T47D (cell line): ENCODE data around the gene RET.

Experiments
- DNase-seq, 2 experiments: peaks; one replicate each; pipeline versions ENCODE4 v3.0.0 to v3.0.0-alpha.2; 2011 to 2012; ENCODE audit warnings: low read depth in 1 of 2, low spot score in 1 of 2
- JUND ChIP-seq: IDR thresholded peaks from 2 replicates; pipeline ENCODE4 v1.6.1; 2012; ENCODE audit warnings: low read depth
- in situ Hi-C: cut with HindIII; loops from 2 replicates; pipeline ENCODE4 v1.10.0; 2016; ENCODE audit warnings: low sequenced_read_pairs, low pct_unique_long_range_greater_than_20kb

RET gene

GRCh38 chr10:43113201-43114087 is 36.6 kb downstream of the RET start:
- no peak for TF ChIP-seq JUND
- in situ Hi-C loops: no loop called here
- DNase-seq: no peak

GRCh38 chr10:43114088-43114742 is 37.3 kb downstream of the RET start:
- DNase-seq: no peak
- no peak for TF ChIP-seq JUND
- in situ Hi-C loops: no loop called here

- TF ChIP-seq JUND: no peak
- in situ Hi-C loops: no loop called here
- no peak for DNase-seq
Measured at GRCh38 chr10:43114743-43115611, 38.1 kb downstream of the RET start.

GRCh38 chr10:43115881-43116595 is 39.2 kb downstream of the RET start:
- DNase-seq: no peak
- TF ChIP-seq JUND: no peak
- in situ Hi-C loops: no loop called here

GRCh38 chr10:43116596-43116995 is 39.7 kb downstream of the RET start:
- no peak for DNase-seq
- in situ Hi-C loops: no loop called here
- TF ChIP-seq JUND: no peak

GRCh38 chr10:43117031-43117776 is 40.3 kb downstream of the RET start:
- TF ChIP-seq JUND: no peak
- in situ Hi-C loops: no loop called here

GRCh38 chr10:43117777-43118583 is 41.1 kb downstream of the RET start:
- DNase-seq: no peak
- TF ChIP-seq JUND: no peak
- in situ Hi-C loops: no loop called here

More at GRCh38 chr10:43117031-43117776, 40.3 kb downstream of the RET start:
- DNase-seq: no peak

- in situ Hi-C loops: no loop called here
- DNase-seq: no peak
- no peak for TF ChIP-seq JUND
Measured at GRCh38 chr10:43118631-43119415, 42.0 kb downstream of the RET start.

GRCh38 chr10:43119416-43120115 is 42.7 kb downstream of the RET start:
- in situ Hi-C loops: no loop called here
- TF ChIP-seq JUND: no peak
- no peak for DNase-seq
